NCI-H2107 (cell line): Measurements from ENCODE around the gene P3H3.
A peak's percentile ranks its signal among the peaks of the same experiment; 100 is the strongest.
"Not testable (repeated sequence)": the region's sequence is repeated elsewhere in the genome, so short reads cannot be mapped to it uniquely, and the experiment has no call there.

ENCODE experiments used
- DNase-seq: peaks from one replicate; lab custom pipeline; 2025; lab: John Stamatoyannopoulos, UW

P3H3 gene

GRCh38 chr12:6843118-6843902 lies 15.1 kb downstream of the P3H3 start:
- no peak for DNase-seq

GRCh38 chr12:6845395-6845794 lies 17.2 kb downstream of the P3H3 start:
- DNase-seq: no peak

- DNase-seq: no peak
Observed at GRCh38 chr12:6846316-6846869, 18.2 kb downstream of the P3H3 start.

GRCh38 chr12:6847676-6848075 lies 19.5 kb downstream of the P3H3 start:
- DNase-seq: no peak

- no peak for DNase-seq
Observed at GRCh38 chr12:6849427-6849826, 21.2 kb downstream of the P3H3 start.

GRCh38 chr12:6849976-6850560 lies 21.9 kb downstream of the P3H3 start:
- DNase-seq: no peak

GRCh38 chr12:6850796-6851152 lies 22.6 kb downstream of the P3H3 start:
- DNase-seq: no peak

- peak; percentile 95 for DNase-seq
Observed at GRCh38 chr12:6851153-6851920, 23.1 kb downstream of the P3H3 start, which contains the start of gene CDCA3. Gene CDCA3 (minus strand): TSS chr12:6851286. CDS start chr12:6850952, 334 bp downstream.

- DNase-seq: peak; percentile 98
Observed at GRCh38 chr12:6851921-6852650, 23.9 kb downstream of the P3H3 start, which contains the start of gene USP5. Gene USP5 (plus strand): TSS chr12:6852150. CDS start chr12:6852180, 30 bp downstream.

- DNase-seq: no peak
Observed at GRCh38 chr12:6852651-6853354, 24.6 kb downstream of the P3H3 start.

GRCh38 chr12:6853626-6854025 lies 25.4 kb downstream of the P3H3 start:
- DNase-seq: no peak

- DNase-seq: no peak
Observed at GRCh38 chr12:6854036-6854435, 25.8 kb downstream of the P3H3 start.

- DNase-seq: no peak
Observed at GRCh38 chr12:6855322-6855721, 27.1 kb downstream of the P3H3 start.

GRCh38 chr12:6858799-6859198 lies 30.6 kb downstream of the P3H3 start:
- DNase-seq: no peak

GRCh38 chr12:6860116-6860515 lies 31.9 kb downstream of the P3H3 start:
- DNase-seq: no peak

GRCh38 chr12:6860942-6861341 lies 32.7 kb downstream of the P3H3 start:
- DNase-seq: no peak

GRCh38 chr12:6861391-6861790 lies 33.2 kb downstream of the P3H3 start:
- DNase-seq: no peak

GRCh38 chr12:6863033-6863432 lies 34.8 kb downstream of the P3H3 start:
- DNase-seq: no peak

GRCh38 chr12:6863586-6864321 lies 35.5 kb downstream of the P3H3 start:
- no peak for DNase-seq

GRCh38 chr12:6865307-6865706 lies 37.1 kb downstream of the P3H3 start:
- not testable (repeated sequence) for DNase-seq
